K562 (cell line): ENCODE measurements around the gene GABARAP. TPM values are rescaled to one million over a fixed set of nuclear protein-coding genes. Genes with fewer than 3 reads are reported as not detected.

ENCODE experiments used
- AFF1 ChIP-seq, 2 experiments: fragments of 450-650 bp; IDR thresholded peaks; 2 replicates each; pipeline ENCODE4 v1.6.1; 2018; ENCODE audit warnings: mild to moderate bottlenecking in 2 of 2, low read depth in 1 of 2; ENCODE audit not compliant: partially characterized antibody in 2 of 2
- ATF3 ChIP-seq, 2 experiments: fragments of 450-650 bp in 1 of 2; sonication (generic) in 1 of 2; formaldehyde crosslinking in 1 of 2; IDR thresholded peaks in 1 of 2; conservative IDR thresholded peaks in 1 of 2; 2 replicates each; pipeline versions ENCODE4 v1.6.1 to v1.8.1; 2016 to 2023; ENCODE audit warnings: mild to moderate bottlenecking in 2 of 2, moderate library complexity in 2 of 2, inconsistent platforms in 1 of 2, missing genetic modification reagents in 1 of 2
- CREM ChIP-seq: IDR thresholded peaks from 2 replicates; pipeline ENCODE4 v1.6.1; 2014; ENCODE audit warnings: antibody characterized with exemption, low read depth
- CXXC5 ChIP-seq: fragments of 250-450 bp; sonication (Bioruptor Pico); IDR thresholded peaks from 2 replicates; pipeline ENCODE4 v1.8.0; 2022; ENCODE audit warnings: inconsistent platforms, mild to moderate bottlenecking, moderate library complexity
- ELF1 ChIP-seq: fragments of 200-800 bp; sonication (Bioruptor generic); IDR thresholded peaks from 2 replicates; pipeline ENCODE4 v1.6.1; 2016; ENCODE audit warnings: missing genetic modification characterization, missing compliant biosample characterization
- ETV1 ChIP-seq: fragments of 450-650 bp; conservative IDR thresholded peaks from 2 replicates; pipeline ENCODE4 v1.6.1; 2016; ENCODE audit warnings: missing genetic modification characterization, control low read depth, low read depth, missing compliant biosample characterization
- FIP1L1 ChIP-seq: fragments of 200-400 bp; formaldehyde crosslinking; IDR thresholded peaks from 2 replicates; pipeline ENCODE4 v1.6.1; 2018; ENCODE audit warnings: mild to moderate bottlenecking, low read depth, low read length; ENCODE audit not compliant: poor library complexity, severe bottlenecking
- HDGF ChIP-seq: fragments of 450-650 bp; IDR thresholded peaks from 2 replicates; pipeline ENCODE4 v1.6.1; 2016
- HMGN3 ChIP-seq: IDR thresholded peaks from 2 replicates; pipeline ENCODE4 v1.6.1; 2011; ENCODE audit warnings: borderline replicate concordance, low read depth, mild to moderate bottlenecking, mixed read lengths, low read length; ENCODE audit not compliant: insufficient read length; ENCODE audit errors: extremely low read depth
- NCOR1 ChIP-seq: fragments of 450-650 bp; IDR thresholded peaks from 2 replicates; pipeline ENCODE4 v1.6.1; 2016; ENCODE audit warnings: mild to moderate bottlenecking, moderate library complexity
- NFE2L1 ChIP-seq: fragments of 450-650 bp; IDR thresholded peaks from 2 replicates; pipeline ENCODE4 v1.6.1; 2016; ENCODE audit warnings: missing genetic modification characterization, low read depth, mild to moderate bottlenecking, missing compliant biosample characterization, moderate library complexity, borderline replicate concordance
- POLR3A ChIP-seq: IDR thresholded peaks from 2 replicates; pipeline ENCODE4 v1.6.1; 2011; ENCODE audit warnings: borderline replicate concordance, mild to moderate bottlenecking, moderate library complexity; ENCODE audit not compliant: insufficient read length, insufficient read depth; ENCODE audit errors: extremely low read depth
- RFX1 ChIP-seq: fragments of 450-650 bp; IDR thresholded peaks from 2 replicates; pipeline ENCODE4 v1.6.1; 2016; ENCODE audit warnings: mild to moderate bottlenecking, moderate library complexity
- SETDB1 ChIP-seq: IDR thresholded peaks from one replicate; pipeline ENCODE4 v1.6.1; 2012; ENCODE audit warnings: low read length, control low read depth, inconsistent platforms
- SPI1 ChIP-seq: IDR thresholded peaks from 2 replicates; pipeline ENCODE4 v1.6.1; 2011; ENCODE audit warnings: low read depth, low read length, control low read depth, borderline replicate concordance
- YY1 ChIP-seq, 3 experiments: IDR thresholded peaks; 2 replicates each; pipeline ENCODE4 v1.6.1; 2011; ENCODE audit warnings: low read length in 2 of 3, mild to moderate bottlenecking in 2 of 3, moderate library complexity in 2 of 3, borderline replicate concordance in 1 of 3, control low read depth in 1 of 3, low read depth in 1 of 3; ENCODE audit not compliant: insufficient read depth in 3 of 3, insufficient replicate concordance in 2 of 3, control insufficient read depth in 1 of 3, insufficient read length in 1 of 3; ENCODE audit errors: extremely low read depth in 1 of 3
- ZNF239 ChIP-seq: fragments of 250-450 bp; sonication (Bioruptor Pico); IDR thresholded peaks from 2 replicates; pipeline ENCODE4 v1.4.0; 2020; ENCODE audit warnings: mild to moderate bottlenecking
- ZNF395 ChIP-seq: fragments of 200-800 bp; sonication (Bioruptor generic); IDR thresholded peaks from 2 replicates; pipeline ENCODE4 v1.6.1; 2017; ENCODE audit warnings: missing genetic modification characterization, missing compliant biosample characterization
- ZNF57 ChIP-seq: fragments of 450-650 bp; formaldehyde crosslinking; IDR thresholded peaks from 2 replicates; pipeline ENCODE4 v1.4.0; 2020; ENCODE audit warnings: mild to moderate bottlenecking, moderate library complexity
- ZSCAN32 ChIP-seq: fragments of 450-650 bp; formaldehyde crosslinking; IDR thresholded peaks from 2 replicates; pipeline ENCODE4 v1.4.0; 2020; ENCODE audit warnings: mild to moderate bottlenecking, moderate library complexity
- polyA plus RNA-seq, 8 experiments: library from polyadenylated mRNA; depleted of rRNA in 4 of 8; stranded (reverse) in 5 of 8; unstranded in 3 of 8; fragments of >200 nt; fragmentation: Nextera tagmentation in 2 of 8; fragmentation: Illumina TruSeq in 1 of 8; extraction: Ambion mirVana in 2 of 8; extraction: Trizol in 1 of 8; gene quantifications; 2 replicates each; pipeline versions ENCODE4 v1.2.1 to v1.2.3, GENCODE V29; 2011 to 2014; ENCODE audit warnings: inconsistent platforms in 1 of 8, missing spikeins in 1 of 8
- total RNA-seq, 7 experiments: library from RNA; depleted of rRNA in 6 of 7; stranded (reverse); fragments of >200 nt in 6 of 7; fragmentation: Illumina TruSeq in 2 of 7; extraction: Trizol in 2 of 7; gene quantifications; 2 replicates each; pipeline versions ENCODE4 v1.2.1 to v1.2.3, GENCODE V29; 2011 to 2021; ENCODE audit warnings: low replicate concordance in 1 of 7

GABARAP gene
- total and polyA plus RNA-seq, 9 of the 15 experiments (the other 6 are each of a cell fraction or from before 2014, with no cell fraction given) = 47.5 to 373 (median 152) TPM

GRCh38 chr17:7219812-7220592, 22.2 kb downstream of the GABARAP start, which contains the start of the genes ACADVL and DLG4 (continued):
- TF ChIP-seq NFE2L1 (tag) (no peak), ELF1 (0 out of 2 replicates have a peak, but pooled peaks have one; percentile 25), CREM (peak; percentile 86), HMGN3 (peak; percentile 31), ZNF57 (CRISPR knock-in tag) (no peak), ZNF395 (CRISPR knock-in tag) (peak; percentile 50; the same call in 1 of the 2 replicates), ZNF239 (no peak), YY1 (IDR thresholded peaks at IDR 0.05; ENCODE audit: borderline replicate concordance in 1 of 3, control insufficient read depth in 1 of 3, extremely low read depth in 1 of 3, insufficient read depth in 3 of 3, insufficient read length in 1 of 3, insufficient replicate concordance in 2 of 3, low read depth in 1 of 3, low read length in 2 of 3) (peak in 2 of 3 experiments; percentile 44 to 67), ATF3 (IDR thresholded peaks at IDR 0.05) (peak; percentile 51), ATF3 (CRISPR knock-in tag; conservative IDR thresholded peaks at IDR 0.05) (no peak), HDGF (no peak), POLR3A (no peak), SPI1 (peak; percentile 27; the same call in 1 of the 2 replicates), FIP1L1 (peak; percentile 60), RFX1 (no peak), CXXC5 (0 out of 2 replicates have a peak, but pooled peaks have one; percentile 30), SETDB1 (no peak), AFF1 (IDR thresholded peaks at IDR 0.05; ENCODE audit: low read depth in 1 of 2, partially characterized antibody in 2 of 2) (peak in 1 of 2 experiments; percentile 94), ETV1 (peak; percentile 69; the same call in 1 of the 2 replicates), ZSCAN32 (CRISPR knock-in tag) (no peak), NCOR1 (peak; percentile 38)
